HCT116 (cell line): ENCODE results near the gene XPNPEP2. TPM values are rescaled to one million over a fixed set of nuclear protein-coding genes. Genes with fewer than 3 reads are reported as not detected.

ENCODE experiments used
- ATAC-seq: fragments of 200-7000 bp; cut with Tn5 transposase; 2 replicates; pipeline ENCODE4 v1.9.1; 2020; ENCODE audit warnings: mild to moderate bottlenecking, moderate library complexity
- BruUV-seq: library from RNA; stranded (reverse); fragments of 400-500 nt; replicated peaks from 2 replicates; lab custom pipeline; 2021; lab: Mats Ljungman, UMichigan
- CTCF ChIA-PET: fragments of 300-600 bp; sonication (Branson Sonifier 250); formaldehyde crosslinking; loops from one replicate; lab custom pipeline; 2021; ENCODE audit warnings: antibody characterized with exemption; lab: Charles Lee
- POLR2A ChIA-PET: fragments of 300-600, 350-600 bp; sonication (Branson Sonifier 250); formaldehyde crosslinking; loops from one replicate; lab custom pipeline; 2021; ENCODE audit warnings: antibody characterized with exemption; lab: Charles Lee
- RAD21 ChIA-PET, 2 experiments: fragments of 300-600 bp; sonication (Branson Sonifier 250); formaldehyde crosslinking; loops; one replicate each; lab custom pipeline; 2023; ENCODE audit warnings: low total read pairs in 2 of 2; ENCODE audit not compliant: uncharacterized antibody in 2 of 2, unreplicated experiment in 2 of 2, low non-redundant PET in 1 of 2; lab: Charles Lee
- DNase-seq: peaks from one replicate; pipeline ENCODE4 v3.0.0-alpha.2; 2010; ENCODE audit warnings: low read depth, low spot score
- H2AFZ ChIP-seq: fragments of 200-600 bp; shearing (Covaris generic), sonication (generic); 2 replicates; pipeline ENCODE4 v1.6.1; 2017; ENCODE audit warnings: low read depth, mixed run types, mixed read lengths, antibody characterized with exemption, low read length; ENCODE audit not compliant: poor library complexity, severe bottlenecking
- H3K27ac ChIP-seq: 2 replicates; pipeline ENCODE4 v1.5.1; 2012; ENCODE audit warnings: low read depth, low read length
- H3K27me3 ChIP-seq: fragments of 200-600 bp; sonication (generic); 2 replicates; pipeline ENCODE4 v1.6.1; 2016; ENCODE audit warnings: mixed run types, low read length, mixed read lengths; ENCODE audit not compliant: insufficient read depth
- H3K36me3 ChIP-seq, 2 experiments: fragments of 200-500 bp in 1 of 2; fragments of 200-600 bp in 1 of 2; sonication (Bioruptor generic) in 1 of 2; sonication (generic) in 1 of 2; 2 replicates each; pipeline versions ENCODE4 v1.5.1 to v1.6.1; 2014 to 2016; ENCODE audit warnings: low read length in 2 of 2, inconsistent platforms in 1 of 2, mixed read lengths in 1 of 2, mixed run types in 1 of 2; ENCODE audit not compliant: insufficient read depth in 2 of 2, control insufficient read depth in 1 of 2
- H3K4me1 ChIP-seq, 2 experiments: fragments of 200-600 bp in 1 of 2; sonication (generic) in 1 of 2; 2 replicates each; pipeline versions ENCODE4 v1.5.1 to v1.6.1; 2012 to 2017; ENCODE audit warnings: low read length in 2 of 2, inconsistent platforms in 1 of 2, mild to moderate bottlenecking in 1 of 2, mixed read lengths in 1 of 2, mixed run types in 1 of 2, moderate library complexity in 1 of 2; ENCODE audit not compliant: insufficient read depth in 2 of 2, control insufficient read depth in 1 of 2
- H3K4me2 ChIP-seq: fragments of 200-600 bp; sonication (generic); 2 replicates; pipeline ENCODE4 v1.6.1; 2017; ENCODE audit warnings: mixed run types, low read length, mixed read lengths
- H3K4me3 ChIP-seq, 2 experiments: fragments of 200-600 bp in 1 of 2; sonication (generic) in 1 of 2; replicated peaks in 1 of 2; 2 replicates each; pipeline ENCODE4 v1.5.1; 2011 to 2016; ENCODE audit warnings: low read length in 2 of 2, control low read depth in 1 of 2, low read depth in 1 of 2, mild to moderate bottlenecking in 1 of 2, mixed read lengths in 1 of 2, mixed run types in 1 of 2
- H3K79me2 ChIP-seq: fragments of 200-600 bp; sonication (generic); 2 replicates; pipeline ENCODE4 v1.6.1; 2017; ENCODE audit warnings: mild to moderate bottlenecking, mixed run types, low read length, moderate library complexity, mixed read lengths; ENCODE audit not compliant: insufficient read depth
- H3K9ac ChIP-seq: fragments of 200-600 bp; sonication (generic); 2 replicates; pipeline ENCODE4 v1.6.1; 2016; ENCODE audit warnings: low read length, mixed read lengths
- H3K9me2 ChIP-seq: fragments of 200-600 bp; sonication (generic), shearing (Covaris generic); 2 replicates; pipeline ENCODE4 v1.6.1; 2017; ENCODE audit warnings: mixed run types, mild to moderate bottlenecking, moderate library complexity; ENCODE audit not compliant: insufficient read depth
- H3K9me3 ChIP-seq, 2 experiments: fragments of 200-500 bp in 1 of 2; fragments of 200-600 bp in 1 of 2; sonication (Bioruptor generic) in 1 of 2; sonication (generic) in 1 of 2; 2 replicates each; pipeline ENCODE4 v1.6.1; 2014 to 2017; ENCODE audit warnings: low read length in 2 of 2, mixed read lengths in 2 of 2, inconsistent platforms in 1 of 2, low read depth in 1 of 2, mild to moderate bottlenecking in 1 of 2, mixed run types in 1 of 2, moderate library complexity in 1 of 2; ENCODE audit not compliant: control insufficient read depth in 1 of 2, insufficient read depth in 1 of 2
- H4K20me1 ChIP-seq: fragments of 200-600 bp; sonication (generic), shearing (Covaris generic); 2 replicates; pipeline ENCODE4 v1.6.1; 2017; ENCODE audit warnings: mixed run types, mild to moderate bottlenecking, moderate library complexity; ENCODE audit not compliant: insufficient read depth
- ATF3 ChIP-seq: IDR thresholded peaks from 2 replicates; pipeline ENCODE4 v1.6.1; 2012
- CBX3 ChIP-seq: IDR thresholded peaks from 2 replicates; pipeline ENCODE4 v1.6.1; 2012; ENCODE audit warnings: low read depth
- CTCF ChIP-seq, 3 experiments: fragments of 200-600 bp in 1 of 3; sonication (generic) in 1 of 3; IDR thresholded peaks in 2 of 3; conservative IDR thresholded peaks in 1 of 3; 2 replicates each; pipeline ENCODE4 v1.5.1; 2012 to 2017; ENCODE audit warnings: low read depth in 2 of 3, low read length in 2 of 3, antibody characterized with exemption in 1 of 3, borderline replicate concordance in 1 of 3, control low read depth in 1 of 3, mild to moderate bottlenecking in 1 of 3, mixed read lengths in 1 of 3, mixed run types in 1 of 3, moderate library complexity in 1 of 3; ENCODE audit not compliant: insufficient read depth in 1 of 3
- JUND ChIP-seq: IDR thresholded peaks from 2 replicates; pipeline ENCODE4 v1.6.1; 2012
- MAX ChIP-seq: IDR thresholded peaks from 2 replicates; pipeline ENCODE4 v1.6.1; 2012
- POLR2AphosphoS5 ChIP-seq: IDR thresholded peaks from 2 replicates; pipeline ENCODE4 v1.6.1; 2011; ENCODE audit warnings: mild to moderate bottlenecking, low read depth, low read length, moderate library complexity
- TCF7L2 ChIP-seq: IDR thresholded peaks from 2 replicates; pipeline ENCODE4 v1.7.0; 2011; ENCODE audit warnings: borderline replicate concordance, inconsistent platforms; ENCODE audit not compliant: insufficient read depth, insufficient read length; ENCODE audit errors: extremely low read depth
- YY1 ChIP-seq: IDR thresholded peaks from 2 replicates; pipeline ENCODE4 v1.6.1; 2011; ENCODE audit warnings: low read length, low read depth, moderate library complexity, mild to moderate bottlenecking; ENCODE audit not compliant: insufficient replicate concordance; ENCODE audit errors: extremely low read depth
- ZBTB33 ChIP-seq: IDR thresholded peaks from 2 replicates; pipeline ENCODE4 v1.6.1; 2011; ENCODE audit warnings: mild to moderate bottlenecking, low read length, moderate library complexity; ENCODE audit not compliant: insufficient replicate concordance; ENCODE audit errors: extremely low read depth
- ZFX ChIP-seq: fragments of 450-650 bp; IDR thresholded peaks from 2 replicates; pipeline ENCODE4 v1.6.1; 2017
- intact Hi-C: fragments of 100-400 bp; cut with micrococcal nuclease; formaldehyde crosslinking; loops from 2 replicates; pipeline ENCODE4 v1.10.0; 2022
- total RNA-seq: library from RNA; stranded (reverse); gene quantifications from one replicate; pipeline ENCODE4 v1.2.1, GENCODE V29; 2021; ENCODE audit not compliant: unreplicated experiment

The XPNPEP2 gene
- total RNA-seq, 1 experiment from 2014 or later: not detected

- no peak overlapping the region for H3K4me2 ChIP-seq
- TF ChIP-seq MAX: no peak
- no peak for TF ChIP-seq JUND
- TF ChIP-seq CTCF (IDR thresholded peaks at IDR 0.05 in 2 of 3, conservative IDR thresholded peaks at IDR 0.05 in 1 of 3; ENCODE audit: borderline replicate concordance in 1 of 3, insufficient read depth in 1 of 3, low read depth in 2 of 3, low read length in 2 of 3): no peak
- TF ChIP-seq TCF7L2: no peak
- no peak for TF ChIP-seq CBX3
- no peak for TF ChIP-seq ZBTB33
- no peak for TF ChIP-seq YY1
- no peak for TF ChIP-seq ATF3
- TF ChIP-seq ZFX: no peak
- no peak for TF ChIP-seq POLR2AphosphoS5
- no peaks in the 10 kb centered on the region for H3K9me2 ChIP-seq
- no peaks in the 10 kb centered on the region for H3K36me3 ChIP-seq
- no TSS peak for BruUV-seq
- ATAC-seq: no peak
- no peak overlapping the region for H2AFZ ChIP-seq
- H4K20me1 ChIP-seq: no peaks in the 10 kb centered on the region
- POLR2A ChIA-PET: no interaction called here
- H3K27ac ChIP-seq: no peak overlapping the region
- H3K9ac ChIP-seq: no peak overlapping the region
- no peaks in the 10 kb centered on the region for H3K4me1 ChIP-seq
- no peak for DNase-seq
- no peaks in the 10 kb centered on the region for H3K79me2 ChIP-seq
- H3K27me3 ChIP-seq: no peaks in the 10 kb centered on the region
- CTCF ChIA-PET: no interaction called here
- intact Hi-C loops: no loop called here
- H3K9me3 ChIP-seq: no peaks in the 10 kb centered on the region
- no peak overlapping the region for H3K4me3 ChIP-seq
- RAD21 ChIA-PET: no interaction called here
These were observed 34.1 kb downstream of the XPNPEP2 start for GRCh38 chrX:129772796-129773431.
